ENCODE results near the gene NFATC2. TPM values are rescaled to one million over a fixed set of nuclear protein-coding genes. Genes with fewer than 3 reads are reported as not detected.
"Not testable (repeated sequence)": the region's sequence is repeated elsewhere in the genome, so short reads cannot be mapped to it uniquely, and the experiment has no call there.

Gene NFATC2
- total RNA-seq, 1 experiment from 2014 or later, result 0.61 TPM

- H3K9me3 ChIP-seq (ENCODE audit: control insufficient read depth, low read depth, low read length), result no peaks in the 10 kb centered on the region
- DNase-seq, result no peak
- H3K4me1 ChIP-seq (ENCODE audit: insufficient read depth, low read length), result no peaks in the 10 kb centered on the region
- H3K36me3 Mint-ChIP-seq (ENCODE audit: insufficient read depth in 1 of 3, low read depth in 3 of 3), result peaks cover 0 to 4% (median 3%) of the 10 kb centered on the region in 3 experiments; a peak in 3 of 7 replicates
- H3T11ph ChIP-seq (ENCODE audit: low read length), result no peak overlapping the region
- no peak overlapping the region for H3K4me2 ChIP-seq (ENCODE audit: insufficient read depth, insufficient read length, low read length)
- H2BK12ac ChIP-seq (ENCODE audit: insufficient read length, low read depth, low read length), result no peak overlapping the region
- no peak overlapping the region for H2BK120ac ChIP-seq (ENCODE audit: low read depth, low read length, poor library complexity, severe bottlenecking)
- no peak for TF ChIP-seq CTCF (conservative IDR thresholded peaks at IDR 0.05)
- peak overlapping the region in 1 of 3 experiments; percentile 57; a peak in 1 of 7 replicates for H3K27ac Mint-ChIP-seq
- no CpG with 5 or more reads among the region's 8 CpGs for WGBS (ENCODE audit: extremely low coverage, insufficient read length, low lambda C conversion rate)
- H2BK15ac ChIP-seq (ENCODE audit: low read depth, low read length), result no peak overlapping the region
- no peak overlapping the region for H4K91ac ChIP-seq (ENCODE audit: insufficient read length, low read depth, low read length)
- no peak overlapping the region for H2AK5ac ChIP-seq (ENCODE audit: insufficient read length, low read length)
- H3K27me3 ChIP-seq (ENCODE audit: insufficient read depth, low read length), result no peaks in the 10 kb centered on the region
- no peak overlapping the region for H3K14ac ChIP-seq (ENCODE audit: insufficient read depth, low read length)
- H4K20me1 ChIP-seq (ENCODE audit: control insufficient read depth, insufficient read depth, insufficient read length), result no peaks in the 10 kb centered on the region
- no peaks in the 10 kb centered on the region for H3K23me2 ChIP-seq (ENCODE audit: insufficient read length, low read depth, low read length, poor library complexity, severe bottlenecking)
- no peak overlapping the region for H2BK5ac ChIP-seq (ENCODE audit: insufficient read length, low read length)
- no peak overlapping the region for H3K9ac ChIP-seq (ENCODE audit: extremely low read depth, insufficient read length, low read length)
- no peaks in the 10 kb centered on the region for H3K79me1 ChIP-seq (ENCODE audit: insufficient read depth, low read depth, low read length, poor library complexity, severe bottlenecking)
- H3K27ac ChIP-seq (ENCODE audit: insufficient read length, low read depth, low read length), result no peak overlapping the region
- no peak overlapping the region for H3K4ac ChIP-seq (ENCODE audit: low read depth, low read length)
- H3K9me3 Mint-ChIP-seq, result peaks cover 6 to 14% of the 10 kb centered on the region in 2 experiments; a peak in 4 of 5 replicates
- H2AFZ ChIP-seq (ENCODE audit: low read length), result no peak overlapping the region
- H3K4me3 Mint-ChIP-seq, result no peak overlapping the region
- H3K56ac ChIP-seq (ENCODE audit: insufficient read length, low read depth, low read length), result no peak overlapping the region
- no peak overlapping the region for H3K23ac ChIP-seq (ENCODE audit: insufficient read length, low read depth, low read length)
- H2BK20ac ChIP-seq (ENCODE audit: low read depth, low read length, poor library complexity, severe bottlenecking), result no peak overlapping the region
- no peak overlapping the region for H4K5ac ChIP-seq (ENCODE audit: insufficient read length, low read depth, low read length)
- H3K4me1 Mint-ChIP-seq, result peaks cover 4 to 5% of the 10 kb centered on the region in 2 experiments
- peaks cover 14% of the 10 kb centered on the region for H3K27me3 Mint-ChIP-seq (ENCODE audit: low read depth)
- no peaks in the 10 kb centered on the region for H3K79me2 ChIP-seq (ENCODE audit: insufficient read depth, low read length)
- H4K8ac ChIP-seq (replicated peaks; ENCODE audit: insufficient read length, low read depth, low read length), result no peak overlapping the region
- H3K18ac ChIP-seq (ENCODE audit: insufficient read length, low read depth, low read length), result no peak overlapping the region
Observed at GRCh38 chr20:51345601-51346101, 196.9 kb downstream of the NFATC2 start.

- H3K4me3 Mint-ChIP-seq; H2BK12ac ChIP-seq (ENCODE audit: insufficient read length, low read depth, low read length); H3K23ac ChIP-seq (ENCODE audit: insufficient read length, low read depth, low read length); H3K14ac ChIP-seq (ENCODE audit: insufficient read depth, low read length); H3K27ac Mint-ChIP-seq; H3K9ac ChIP-seq (ENCODE audit: extremely low read depth, insufficient read length, low read length); H4K91ac ChIP-seq (ENCODE audit: insufficient read length, low read depth, low read length); H4K8ac ChIP-seq (replicated peaks; ENCODE audit: insufficient read length, low read depth, low read length); H3K9me3 ChIP-seq (ENCODE audit: control insufficient read depth, low read depth, low read length); H3K27me3 ChIP-seq (ENCODE audit: insufficient read depth, low read length); H2BK5ac ChIP-seq (ENCODE audit: insufficient read length, low read length); H3T11ph ChIP-seq (ENCODE audit: low read length); H3K56ac ChIP-seq (ENCODE audit: insufficient read length, low read depth, low read length); H3K23me2 ChIP-seq (ENCODE audit: insufficient read length, low read depth, low read length, poor library complexity, severe bottlenecking); H3K4me1 Mint-ChIP-seq; DNase-seq; H2AFZ ChIP-seq (ENCODE audit: low read length); H2BK15ac ChIP-seq (ENCODE audit: low read depth, low read length); H3K4ac ChIP-seq (ENCODE audit: low read depth, low read length); H3K79me2 ChIP-seq (ENCODE audit: insufficient read depth, low read length); H3K18ac ChIP-seq (ENCODE audit: insufficient read length, low read depth, low read length); H2BK120ac ChIP-seq (ENCODE audit: low read depth, low read length, poor library complexity, severe bottlenecking); H3K27ac ChIP-seq (ENCODE audit: insufficient read length, low read depth, low read length); H3K4me2 ChIP-seq (ENCODE audit: insufficient read depth, insufficient read length, low read length); H2BK20ac ChIP-seq (ENCODE audit: low read depth, low read length, poor library complexity, severe bottlenecking); H3K4me1 ChIP-seq (ENCODE audit: insufficient read depth, low read length); H3K79me1 ChIP-seq (ENCODE audit: insufficient read depth, low read depth, low read length, poor library complexity, severe bottlenecking); H2AK5ac ChIP-seq (ENCODE audit: insufficient read length, low read length); H4K5ac ChIP-seq (ENCODE audit: insufficient read length, low read depth, low read length); H3K36me3 Mint-ChIP-seq (ENCODE audit: insufficient read depth in 1 of 3, low read depth in 3 of 3); H4K20me1 ChIP-seq (ENCODE audit: control insufficient read depth, insufficient read depth, insufficient read length): not testable (repeated sequence)
- Mint-ChIP-seq H3K27me3 (ENCODE audit: low read depth) (peaks cover 12% of the 10 kb centered on the region), H3K9me3 (peaks cover 6 to 14% of the 10 kb centered on the region in 2 experiments; a peak in 4 of 5 replicates)
- WGBS (ENCODE audit: extremely low coverage, insufficient read length, low lambda C conversion rate), result no CpG with 5 or more reads among the region's 3 CpGs
Observed at GRCh38 chr20:51343802-51344201, 198.7 kb downstream of the NFATC2 start.
